ENCODE results near the gene BLVRA. TPM values are rescaled to one million over a fixed set of nuclear protein-coding genes. Genes with fewer than 3 reads are reported as not detected.

The BLVRA gene
- total and polyA plus RNA-seq, 10 of the 15 experiments (the other 5 are each of a cell fraction or from before 2014, with no cell fraction given) = 63.3 to 198 (median 102) TPM

DNA sequence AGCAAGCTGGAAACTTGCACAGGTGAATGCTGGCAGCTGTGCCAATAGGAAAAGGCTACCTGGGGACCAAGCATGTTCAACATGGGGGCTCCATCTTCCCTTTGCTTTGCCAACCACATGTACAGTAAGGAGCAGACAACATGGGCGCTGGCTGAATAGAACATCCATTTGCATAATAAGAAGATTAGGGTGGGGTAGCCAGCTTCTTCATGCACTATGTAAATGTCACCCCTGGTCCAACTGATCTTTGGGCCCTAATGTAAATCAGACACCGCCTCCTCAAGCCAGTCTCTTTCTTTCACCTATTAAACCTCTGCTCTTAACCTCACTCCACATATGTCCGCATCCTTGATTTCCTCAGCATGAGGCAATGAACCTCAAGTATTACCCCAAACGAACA lies 84.8 kb downstream of the BLVRA start:
- no TSS peak for BruUV-seq (replicated peaks)
- no peaks in the 10 kb centered on the region for H4K20me1 ChIP-seq (ENCODE audit: control insufficient read depth, insufficient read depth)

DNA sequence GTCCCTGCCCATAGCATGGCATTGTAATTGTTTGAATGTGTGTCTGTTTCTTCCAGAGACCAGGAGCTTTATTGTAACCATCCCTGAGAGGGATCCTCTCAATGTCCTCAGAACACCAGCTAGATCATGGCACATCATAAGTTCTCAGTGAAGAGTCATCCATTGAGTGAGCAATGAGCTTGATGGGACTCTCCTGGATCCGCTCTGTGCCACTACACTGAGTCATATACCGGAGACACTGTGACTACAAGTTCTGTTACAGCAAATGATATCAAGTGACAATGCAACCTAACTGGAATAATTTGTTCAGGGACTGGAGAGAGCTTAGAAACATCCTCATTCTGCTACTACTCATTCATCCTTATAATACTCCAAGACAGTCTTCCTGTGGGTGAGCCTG lies 85.8 kb downstream of the BLVRA start:
- ChIA-PET RAD21 (ENCODE audit: unreplicated experiment) (interaction anchor here (1.4 to 5.6 kb wide), 2 partner anchors 144 to 262 kb away, joined by 4 to 33 read pairs; partner anchors contain the start of gene STK17A), SMC1A (ENCODE audit: uncharacterized antibody, unreplicated experiment) (interaction anchor here (0.7 to 1.9 kb wide), 2 partner anchors 262 to 272 kb away, joined by 4 to 6 read pairs; partner anchors contain the start of gene STK17A), POLR2A (no interaction called here), CTCF (interaction anchor here (0.6 to 2.7 kb wide), 4 partner anchors 145 to 343 kb away, joined by 3 to 8 read pairs (median 4); partner anchors contain the start of gene STK17A)
- Histone ChIP-seq H3K9me3 (replicated peaks; ENCODE audit: control insufficient read depth, insufficient read depth, low read length) (no peaks in the 10 kb centered on the region; the same call in 2 of the 3 replicates), H4K20me1 (ENCODE audit: control insufficient read depth, insufficient read depth) (no peaks in the 10 kb centered on the region), H3K4me3 (no peak overlapping the region), H3K27ac (ENCODE audit: control insufficient read depth, insufficient read depth) (no peak overlapping the region), H2AFZ (ENCODE audit: control insufficient read depth, low read depth, low read length) (no peak overlapping the region), H3K9ac (ENCODE audit: control insufficient read depth, insufficient read depth, low read length) (no peak overlapping the region), H3K36me3 (ENCODE audit: control insufficient read depth in 2 of 2, insufficient read depth in 2 of 2, low read length in 1 of 2) (no peaks in the 10 kb centered on the region), H3K4me1 (ENCODE audit: control insufficient read depth, insufficient read depth, low read length) (no peaks in the 10 kb centered on the region), H3K79me2 (ENCODE audit: control insufficient read depth, insufficient read depth, low read length) (no peaks in the 10 kb centered on the region), H3K27me3 (replicated peaks in 1 of 2; ENCODE audit: control insufficient read depth in 2 of 2, insufficient read depth in 2 of 2, low read length in 1 of 2) (no peaks in the 10 kb centered on the region), H3K4me2 (ENCODE audit: control insufficient read depth, insufficient read depth) (no peak overlapping the region)
- ATAC-seq (no peak), DNase-seq (ENCODE audit: low read depth, low spot score) (no peak), FAIRE-seq (no peak)
- in situ Hi-C loops (cut with MboI) = loop anchor here (25.0 kb wide), 1 partner anchor 1907 kb away; no protein-coding TSS in a partner anchor
- no TSS peak for BruUV-seq (replicated peaks)
- WGBS (ENCODE audit: insufficient coverage, insufficient replicate concordance, low lambda C conversion rate, missing lambda C conversion rate) = 3% methylated on average over 2 of the region's 2 CpGs
- intact Hi-C loops (cut with micrococcal nuclease; ENCODE audit: unreplicated experiment) = no loop called here
- TF ChIP-seq FOXM1 (IDR thresholded peaks at IDR 0.05; ENCODE audit: low read depth, low read length) (no peak), BACH1 (IDR thresholded peaks at IDR 0.05; ENCODE audit: borderline replicate concordance) (no peak), HDAC2 (IDR thresholded peaks at IDR 0.05) (no peak), ZNF207 (IDR thresholded peaks at IDR 0.05; ENCODE audit: borderline replicate concordance) (no peak), JUND (IDR thresholded peaks at IDR 0.05; ENCODE audit: low read depth, low read length) (no peak), SRF (IDR thresholded peaks at IDR 0.05; ENCODE audit: low read depth in 2 of 2, low read length in 2 of 2) (no peak), MYC (IDR thresholded peaks at IDR 0.05; ENCODE audit: insufficient read depth, insufficient read length, insufficient replicate concordance, low read length, severe bottlenecking) (no peak), GATAD2B (conservative IDR thresholded peaks at IDR 0.05; ENCODE audit: low read depth) (no peak), SIX5 (IDR thresholded peaks at IDR 0.05; ENCODE audit: low read depth, low read length, severe bottlenecking) (no peak), POLR2AphosphoS5 (IDR thresholded peaks at IDR 0.05; ENCODE audit: low read length) (no peak)
- TF ChIP-seq, protein P1, sequence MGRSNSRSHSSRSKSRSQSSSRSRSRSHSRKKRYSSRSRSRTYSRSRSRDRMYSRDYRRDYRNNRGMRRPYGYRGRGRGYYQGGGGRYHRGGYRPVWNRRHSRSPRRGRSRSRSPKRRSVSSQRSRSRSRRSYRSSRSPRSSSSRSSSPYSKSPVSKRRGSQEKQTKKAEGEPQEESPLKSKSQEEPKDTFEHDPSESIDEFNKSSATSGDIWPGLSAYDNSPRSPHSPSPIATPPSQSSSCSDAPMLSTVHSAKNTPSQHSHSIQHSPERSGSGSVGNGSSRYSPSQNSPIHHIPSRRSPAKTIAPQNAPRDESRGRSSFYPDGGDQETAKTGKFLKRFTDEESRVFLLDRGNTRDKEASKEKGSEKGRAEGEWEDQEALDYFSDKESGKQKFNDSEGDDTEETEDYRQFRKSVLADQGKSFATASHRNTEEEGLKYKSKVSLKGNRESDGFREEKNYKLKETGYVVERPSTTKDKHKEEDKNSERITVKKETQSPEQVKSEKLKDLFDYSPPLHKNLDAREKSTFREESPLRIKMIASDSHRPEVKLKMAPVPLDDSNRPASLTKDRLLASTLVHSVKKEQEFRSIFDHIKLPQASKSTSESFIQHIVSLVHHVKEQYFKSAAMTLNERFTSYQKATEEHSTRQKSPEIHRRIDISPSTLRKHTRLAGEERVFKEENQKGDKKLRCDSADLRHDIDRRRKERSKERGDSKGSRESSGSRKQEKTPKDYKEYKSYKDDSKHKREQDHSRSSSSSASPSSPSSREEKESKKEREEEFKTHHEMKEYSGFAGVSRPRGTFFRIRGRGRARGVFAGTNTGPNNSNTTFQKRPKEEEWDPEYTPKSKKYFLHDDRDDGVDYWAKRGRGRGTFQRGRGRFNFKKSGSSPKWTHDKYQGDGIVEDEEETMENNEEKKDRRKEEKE (IDR thresholded peaks at IDR 0.05) = no peak
- TF ChIP-seq, protein P2, sequence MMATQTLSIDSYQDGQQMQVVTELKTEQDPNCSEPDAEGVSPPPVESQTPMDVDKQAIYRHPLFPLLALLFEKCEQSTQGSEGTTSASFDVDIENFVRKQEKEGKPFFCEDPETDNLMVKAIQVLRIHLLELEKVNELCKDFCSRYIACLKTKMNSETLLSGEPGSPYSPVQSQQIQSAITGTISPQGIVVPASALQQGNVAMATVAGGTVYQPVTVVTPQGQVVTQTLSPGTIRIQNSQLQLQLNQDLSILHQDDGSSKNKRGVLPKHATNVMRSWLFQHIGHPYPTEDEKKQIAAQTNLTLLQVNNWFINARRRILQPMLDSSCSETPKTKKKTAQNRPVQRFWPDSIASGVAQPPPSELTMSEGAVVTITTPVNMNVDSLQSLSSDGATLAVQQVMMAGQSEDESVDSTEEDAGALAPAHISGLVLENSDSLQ (IDR thresholded peaks at IDR 0.05) = no peak

More for the DNA sequence above, 84.8 kb downstream of the BLVRA start:
- no peaks in the 10 kb centered on the region; the same call in 2 of the 3 replicates for H3K9me3 ChIP-seq (replicated peaks; ENCODE audit: control insufficient read depth, insufficient read depth, low read length)
- ChIA-PET CTCF (interaction anchor here (1.0 to 1.7 kb wide), 5 partner anchors 144 to 1900 kb away, joined by 3 to 9 read pairs (median 5); partner anchors contain the start of gene STK17A), POLR2A (interaction anchor here (0.5 to 0.6 kb wide), 2 partner anchors 24 to 726 kb away, joined by 7 read pairs; no protein-coding TSS in a partner anchor), SMC1A (ENCODE audit: uncharacterized antibody, unreplicated experiment) (interaction anchor here (0.9 to 1.9 kb wide), 4 partner anchors 8 to 582 kb away, joined by 3 to 6 read pairs (median 4); partner anchors contain the start of gene STK17A), RAD21 (ENCODE audit: unreplicated experiment) (interaction anchor here (5.6 kb wide), 1 partner anchor 261 kb away, joined by 33 read pairs; the partner anchor contains the start of gene STK17A)
- peaks cover 4% of the 10 kb centered on the region; the same call in 1 of the 2 replicates for H3K4me1 ChIP-seq (ENCODE audit: control insufficient read depth, insufficient read depth, low read length)
- H3K9ac ChIP-seq (ENCODE audit: control insufficient read depth, insufficient read depth, low read length) = no peak overlapping the region
- no peak overlapping the region for H3K4me2 ChIP-seq (ENCODE audit: control insufficient read depth, insufficient read depth)
- H3K36me3 ChIP-seq (ENCODE audit: control insufficient read depth in 2 of 2, insufficient read depth in 2 of 2, low read length in 1 of 2) = no peaks in the 10 kb centered on the region
- no peak overlapping the region for H3K4me3 ChIP-seq
- intact Hi-C loops (cut with micrococcal nuclease; ENCODE audit: unreplicated experiment) = no loop called here
- FAIRE-seq (no peak), DNase-seq (ENCODE audit: low read depth, low spot score) (no peak), ATAC-seq (no peak)
- 81% methylated on average over 4 of the region's 4 CpGs for WGBS (ENCODE audit: insufficient coverage, insufficient replicate concordance, low lambda C conversion rate, missing lambda C conversion rate)
- no peak overlapping the region for H2AFZ ChIP-seq (ENCODE audit: control insufficient read depth, low read depth, low read length)
- H3K79me2 ChIP-seq (ENCODE audit: control insufficient read depth, insufficient read depth, low read length) = no peaks in the 10 kb centered on the region
- in situ Hi-C loops (cut with MboI) = loop anchor here (25.0 kb wide), 1 partner anchor 1906 kb away; no protein-coding TSS in a partner anchor
- H3K27me3 ChIP-seq (replicated peaks in 1 of 2; ENCODE audit: control insufficient read depth in 2 of 2, insufficient read depth in 2 of 2, low read length in 1 of 2) = no peaks in the 10 kb centered on the region
- no peak for TF ChIP-seq EED (IDR thresholded peaks at IDR 0.05; ENCODE audit: low read depth)
- no peak for TF ChIP-seq IKZF1 (conservative IDR thresholded peaks at IDR 0.05)
- H3K27ac ChIP-seq (ENCODE audit: control insufficient read depth, insufficient read depth) = no peak overlapping the region

Data from GM12878 (cell line).